Liver (tissue), 2 donors: Measurements from ENCODE around the gene RBM20.

Source experiments
- CTCF ChIP-seq: fragments of 150-350 bp; IDR thresholded peaks from 2 replicates; pipeline ENCODE4 v1.5.1; 2017; ENCODE audit warnings: improper control_type of control experiment, low read depth, low read length; ENCODE audit not compliant: missing input control
- FOXA1 ChIP-seq: IDR thresholded peaks from 2 replicates; pipeline ENCODE4 v1.6.1; 2016; ENCODE audit warnings: antibody characterized with exemption
- REST ChIP-seq: IDR thresholded peaks from 2 replicates; pipeline ENCODE4 v1.6.1; 2016; ENCODE audit warnings: antibody characterized with exemption, mild to moderate bottlenecking
- donor health status: healthy.

DNA sequence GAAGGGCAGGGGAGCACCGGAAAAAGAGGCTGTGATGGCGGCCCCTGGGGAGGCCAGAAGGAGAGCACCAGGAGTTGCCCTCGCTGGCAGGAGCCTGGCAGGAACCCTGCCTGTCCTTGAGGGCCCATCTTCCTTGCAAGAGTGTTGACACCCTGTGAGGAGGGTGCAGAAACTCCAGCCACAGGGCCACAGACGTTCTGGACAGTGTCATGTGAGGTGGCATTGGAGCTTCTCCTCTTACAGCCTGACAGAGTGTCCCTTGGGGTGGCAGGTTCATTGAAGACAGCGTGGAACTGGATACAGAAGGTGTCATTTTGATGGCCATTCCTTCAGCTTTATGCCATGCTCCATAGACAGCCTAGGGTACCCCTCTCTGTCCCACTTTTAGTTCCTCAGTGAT lies 54.2 kb downstream of the RBM20 start:
- TF ChIP-seq FOXA1 = no peak
- TF ChIP-seq CTCF = no peak
- TF ChIP-seq REST = no peak
